ENCODE data around the gene IGIP.
"Not testable (repeated sequence)": the region's sequence is repeated elsewhere in the genome, so short reads cannot be mapped to it uniquely, and the experiment has no call there.

The IGIP gene

DNA sequence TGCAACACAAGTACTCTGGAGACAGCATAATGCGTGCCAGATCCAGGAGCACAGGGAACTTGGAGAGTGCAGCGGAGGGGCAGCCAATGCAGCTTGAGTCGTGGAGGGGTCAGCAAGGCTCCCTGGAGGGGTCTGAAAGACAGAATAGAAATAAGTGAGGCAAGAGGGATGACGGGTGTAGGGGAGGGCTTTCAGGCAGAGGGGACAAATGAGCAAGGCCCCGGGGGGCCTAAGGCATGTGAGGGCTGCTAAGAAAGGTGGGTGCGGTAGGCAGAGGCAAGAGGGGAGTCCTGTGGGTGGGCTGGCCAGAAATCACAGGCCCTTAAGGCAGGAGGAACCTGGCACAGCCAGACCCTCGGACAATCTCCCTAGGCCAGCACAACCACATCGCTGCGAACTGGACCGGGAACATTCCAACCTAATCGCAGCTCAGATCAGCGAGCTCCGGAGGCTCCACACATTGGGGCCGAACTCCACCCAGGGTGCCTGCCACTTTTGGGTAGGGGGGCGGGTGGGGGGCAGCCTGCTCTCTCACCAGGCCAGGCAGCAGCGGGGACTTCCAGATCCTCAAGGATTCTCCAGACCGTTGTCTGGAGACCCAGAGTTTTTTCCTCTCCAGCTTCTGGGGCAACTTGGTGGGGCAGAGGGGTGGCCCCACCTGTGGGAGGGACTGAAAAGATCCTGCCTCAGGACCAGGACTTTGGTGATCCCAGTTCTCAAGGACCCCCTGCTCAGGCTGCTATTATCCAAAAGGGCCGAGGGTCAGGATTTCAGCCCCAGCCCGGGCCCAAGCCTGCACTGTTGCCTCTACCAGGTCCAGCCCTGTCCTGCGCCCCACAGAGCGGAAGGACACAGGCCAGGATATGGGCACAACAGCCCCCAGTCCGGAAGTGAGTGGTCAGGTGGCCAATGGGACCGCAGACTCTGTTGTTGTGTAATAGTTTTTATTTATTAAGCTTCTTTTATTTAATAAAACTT is 26.6 kb downstream of the IGIP start:
- no peak for DNase-seq
- no peaks in the 10 kb centered on the region for H3K9me3 Mint-ChIP-seq
- H3K27ac Mint-ChIP-seq: no peak overlapping the region
- peaks cover 27% of the 10 kb centered on the region for H3K27me3 Mint-ChIP-seq
- no peaks in the 10 kb centered on the region for H3K36me3 Mint-ChIP-seq
- H3K4me1 Mint-ChIP-seq: peaks cover 12% of the 10 kb centered on the region
- CTCF ChIA-PET: interaction anchor here (1.3 to 9.2 kb wide), 3 partner anchors 9 to 79 kb away, joined by 3 to 112 read pairs (median 27); no protein-coding TSS in a partner anchor
- no peak overlapping the region for H3K4me3 Mint-ChIP-seq

DNA sequence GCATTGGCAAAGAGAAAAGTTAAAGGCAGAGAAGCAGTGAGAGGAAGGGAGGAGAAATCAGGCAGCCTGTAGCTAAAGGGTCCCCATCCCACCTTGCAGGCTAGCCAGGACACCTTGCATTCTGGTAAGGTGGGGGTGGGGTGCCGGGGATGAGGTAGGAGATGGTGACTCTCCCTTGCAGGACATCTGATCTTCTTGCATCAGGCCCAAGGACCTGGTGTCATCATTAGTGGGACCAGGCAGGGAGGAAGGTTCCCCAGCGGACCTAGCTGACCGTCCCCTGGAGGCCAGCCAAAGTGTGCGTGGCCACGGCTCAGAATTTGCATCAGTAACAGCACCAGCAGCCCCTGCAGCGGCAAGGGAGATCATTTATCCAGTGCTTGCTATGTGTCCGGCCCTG is 27.5 kb downstream of the IGIP start:
- Mint-ChIP-seq H3K36me3 (no peaks in the 10 kb centered on the region), H3K4me1 (peaks cover 14% of the 10 kb centered on the region), H3K27ac (no peak overlapping the region), H3K4me3 (no peak overlapping the region), H3K27me3 (peaks cover 18% of the 10 kb centered on the region), H3K9me3 (no peaks in the 10 kb centered on the region)
- CTCF ChIA-PET: interaction anchor here (1.0 to 9.2 kb wide), 4 partner anchors 10 to 388 kb away, joined by 3 to 112 read pairs (median 15); no protein-coding TSS in a partner anchor
- no peak for DNase-seq

DNA sequence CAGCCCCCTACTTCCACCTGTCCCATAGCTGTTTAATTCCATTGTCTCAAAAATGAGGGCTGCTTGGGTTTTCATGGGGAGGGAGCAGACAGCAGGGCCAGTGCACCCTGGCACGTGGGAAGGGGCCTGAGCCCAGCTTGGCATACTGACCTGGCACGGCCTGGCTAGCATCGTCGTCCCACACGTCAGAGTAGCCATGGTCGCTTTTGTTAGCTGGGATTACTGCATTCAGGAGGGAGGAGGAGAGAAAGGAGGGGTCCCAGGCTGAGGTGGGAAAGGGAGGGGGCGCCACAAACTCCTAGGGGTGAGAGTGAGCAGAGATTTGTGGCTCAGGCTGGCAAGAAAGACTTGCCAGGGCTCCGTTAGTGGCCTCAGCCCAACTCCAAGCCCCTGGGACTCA is 28.2 kb downstream of the IGIP start:
- H3K36me3 Mint-ChIP-seq: no peaks in the 10 kb centered on the region
- peaks cover 14% of the 10 kb centered on the region for H3K4me1 Mint-ChIP-seq
- no peak overlapping the region for H3K27ac Mint-ChIP-seq
- no peak for DNase-seq
- no peak overlapping the region for H3K4me3 Mint-ChIP-seq
- no peaks in the 10 kb centered on the region for H3K9me3 Mint-ChIP-seq
- CTCF ChIA-PET: interaction anchor here (1.0 to 9.2 kb wide), 5 partner anchors 8 to 388 kb away, joined by 3 to 112 read pairs (median 11); no protein-coding TSS in a partner anchor
- peaks cover 14% of the 10 kb centered on the region for H3K27me3 Mint-ChIP-seq

DNA sequence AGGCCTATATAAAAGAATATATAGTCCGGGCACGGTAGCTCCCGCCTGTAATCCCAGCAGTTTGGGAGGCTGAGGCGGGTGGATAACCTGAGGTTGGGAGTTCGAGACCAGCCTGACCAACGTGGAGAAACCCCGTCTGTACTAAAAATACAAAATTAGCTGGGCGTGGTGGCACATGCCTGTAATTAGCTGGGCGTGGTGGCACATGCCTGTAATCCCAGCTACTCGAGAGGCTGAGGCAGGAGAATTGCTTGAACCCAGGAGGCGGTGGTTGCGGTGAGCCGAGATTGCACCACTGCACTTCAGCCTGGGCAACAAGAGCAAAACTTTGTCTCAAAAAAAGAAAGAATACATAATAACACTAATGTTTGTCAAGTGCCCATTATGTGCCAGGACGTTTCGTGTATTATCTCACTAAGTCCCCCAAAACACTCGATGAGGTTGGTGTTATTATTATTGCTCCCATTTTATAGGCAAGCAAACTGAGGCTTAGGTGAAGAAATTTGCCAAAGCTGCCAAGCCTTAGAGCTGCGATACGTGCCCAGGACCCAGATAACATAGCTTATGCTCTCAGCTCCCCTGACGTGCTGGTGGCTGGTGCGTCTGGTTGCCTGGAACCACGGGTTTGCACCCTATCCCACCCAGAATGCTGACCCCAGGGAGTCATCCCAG is 29.1 kb downstream of the IGIP start:
- not testable (repeated sequence) for H3K27ac Mint-ChIP-seq, DNase-seq, H3K27me3 Mint-ChIP-seq, H3K9me3 Mint-ChIP-seq, H3K36me3 Mint-ChIP-seq, H3K4me3 Mint-ChIP-seq
- H3K4me1 Mint-ChIP-seq: peaks cover 14% of the 10 kb centered on the region
- CTCF ChIA-PET: interaction anchor here (0.9 to 9.2 kb wide), 9 partner anchors 9 to 368 kb away, joined by 3 to 112 read pairs (median 4); no protein-coding TSS in a partner anchor

DNA sequence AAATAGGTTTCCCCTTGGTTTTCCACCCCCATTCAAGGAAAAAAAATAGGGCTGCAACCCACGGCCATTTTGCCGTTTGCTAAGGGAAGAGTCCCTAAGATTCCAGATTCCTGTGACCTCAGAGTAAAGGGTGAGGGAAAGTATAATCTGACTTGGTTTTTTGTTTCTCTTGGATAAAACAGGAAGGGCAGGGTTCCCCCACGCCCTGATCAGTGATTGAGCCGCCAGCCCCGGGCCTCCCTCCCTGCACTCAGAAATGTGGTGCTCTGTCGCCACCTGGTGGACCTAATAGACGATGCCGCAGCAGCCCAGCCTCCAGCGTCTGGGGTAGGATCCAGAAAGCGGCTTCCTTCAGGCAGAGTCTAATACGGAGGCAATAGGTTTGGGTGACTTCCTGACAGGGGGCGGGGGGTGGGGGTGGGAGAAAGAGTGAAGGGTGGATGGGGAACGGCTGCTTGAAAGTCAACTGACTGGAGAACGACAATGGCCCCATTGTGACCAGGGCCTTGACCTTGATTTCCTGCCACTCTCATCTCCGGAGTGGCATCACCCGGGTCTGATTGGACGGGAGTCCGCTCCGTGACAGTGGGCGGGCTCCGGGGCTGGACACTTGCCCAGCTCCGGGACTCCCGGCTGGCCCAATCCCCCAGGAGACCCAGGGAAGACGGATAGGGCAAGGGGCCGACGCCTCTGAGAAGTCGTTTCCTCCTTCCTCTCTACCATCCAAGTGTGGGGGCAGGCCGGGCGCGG is 31.5 kb downstream of the IGIP start:
- Mint-ChIP-seq H3K27me3 (peaks cover 7% of the 10 kb centered on the region), H3K4me3 (no peak overlapping the region), H3K9me3 (no peaks in the 10 kb centered on the region), H3K36me3 (no peaks in the 10 kb centered on the region), H3K27ac (no peak overlapping the region), H3K4me1 (peaks cover 10% of the 10 kb centered on the region)
- peak; percentile 90 for DNase-seq
- CTCF ChIA-PET: interaction anchor here (0.8 to 9.2 kb wide), 4 partner anchors 11 to 188 kb away, joined by 3 to 112 read pairs (median 8); no protein-coding TSS in a partner anchor

DNA sequence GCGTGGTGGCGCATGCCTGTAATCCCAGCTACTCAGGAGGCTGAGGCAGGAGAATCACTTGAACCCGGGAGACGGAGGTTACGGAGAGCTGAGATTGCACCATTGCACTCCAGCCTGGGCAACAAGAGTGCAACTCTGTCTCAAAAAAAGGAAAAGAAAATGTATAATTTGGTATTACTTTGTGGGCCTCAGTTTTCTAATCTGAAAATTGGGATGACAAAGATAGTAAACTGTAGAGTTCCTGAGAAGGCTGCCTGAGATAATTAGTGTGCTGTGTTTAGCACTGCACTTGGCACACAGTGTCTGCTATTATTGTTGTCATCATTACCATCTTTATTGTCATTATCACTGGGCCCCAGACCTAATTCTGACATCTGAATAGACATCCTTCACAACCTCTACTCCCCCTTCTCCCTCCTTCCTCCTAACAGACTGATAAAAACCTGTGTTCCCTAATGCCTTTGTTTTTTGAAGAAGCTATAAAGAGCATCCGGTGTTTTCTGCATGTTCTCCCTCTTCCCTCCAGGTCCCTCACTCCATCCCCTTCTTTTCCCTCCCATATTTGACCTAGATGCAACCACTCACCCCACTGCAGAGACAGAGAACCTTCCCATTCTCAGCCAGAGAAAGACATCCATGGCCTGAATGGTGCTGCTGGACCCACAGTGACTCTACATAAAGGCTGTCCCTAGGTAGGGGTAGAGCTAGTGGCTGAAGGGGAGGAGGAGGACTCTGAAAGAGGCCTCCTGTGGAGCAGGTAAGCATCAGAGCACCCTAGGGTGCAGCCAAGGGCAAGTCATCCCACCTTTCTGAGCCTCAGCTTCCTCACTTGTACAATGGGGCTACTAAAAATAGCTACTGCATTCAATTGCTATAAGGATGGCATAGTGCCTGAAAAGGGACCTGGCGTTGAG is 33.5 kb downstream of the IGIP start:
- Mint-ChIP-seq H3K4me1 (peaks cover 10% of the 10 kb centered on the region), H3K9me3 (no peaks in the 10 kb centered on the region), H3K27ac (no peak overlapping the region), H3K27me3 (peaks cover 10% of the 10 kb centered on the region), H3K36me3 (no peaks in the 10 kb centered on the region), H3K4me3 (no peak overlapping the region)
- CTCF ChIA-PET: interaction anchor here (0.8 to 9.2 kb wide), 8 partner anchors 13 to 372 kb away, joined by 3 to 112 read pairs (median 5); no protein-coding TSS in a partner anchor
- no peak for DNase-seq

DNA sequence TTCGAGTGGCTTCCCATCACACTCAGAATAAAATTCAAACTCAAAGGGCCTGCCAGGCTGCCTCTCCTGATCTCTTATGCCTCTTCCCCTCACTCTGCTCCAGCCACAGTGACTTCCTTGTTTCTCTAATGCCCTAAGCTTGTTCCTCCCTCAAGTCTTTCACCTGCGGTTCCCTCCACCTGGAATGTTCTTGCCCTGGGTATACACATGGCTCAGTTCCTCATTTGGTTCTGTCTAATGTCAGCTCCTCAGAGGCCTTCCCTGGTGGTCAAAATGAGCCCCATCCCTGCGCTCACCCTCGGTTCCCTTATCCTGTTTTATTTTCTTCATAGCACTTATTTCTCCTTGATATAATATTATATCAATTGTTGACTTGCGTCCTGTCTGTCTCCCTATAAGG is 36.5 kb downstream of the IGIP start:
- Mint-ChIP-seq H3K27ac (no peak overlapping the region), H3K4me1 (peaks cover 2% of the 10 kb centered on the region), H3K4me3 (no peak overlapping the region), H3K36me3 (no peaks in the 10 kb centered on the region), H3K27me3 (peaks cover 15% of the 10 kb centered on the region), H3K9me3 (no peaks in the 10 kb centered on the region)
- DNase-seq: no peak
- CTCF ChIA-PET: interaction anchor here (0.5 to 1.4 kb wide), 3 partner anchors 18 to 226 kb away, joined by 3 to 4 read pairs (median 4); no protein-coding TSS in a partner anchor

DNA sequence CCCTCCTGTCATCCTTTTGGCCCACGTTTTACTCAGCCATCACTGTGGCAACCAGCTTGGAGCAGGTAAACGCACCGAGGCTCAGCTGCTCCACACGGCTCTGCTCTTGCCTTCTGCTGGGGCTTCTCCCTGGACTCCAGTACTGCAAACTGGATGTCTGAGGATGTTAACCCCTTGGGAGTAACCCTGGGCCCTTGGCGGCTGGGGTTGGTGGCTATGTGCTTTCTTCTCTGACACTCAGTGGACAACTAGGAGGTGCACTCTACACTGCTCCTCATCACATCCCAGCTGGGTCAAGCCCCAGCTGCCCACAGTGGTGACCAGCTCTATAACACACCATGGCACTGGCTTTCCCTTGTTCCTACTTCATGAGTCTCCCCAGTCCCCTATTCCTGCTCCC is 37.0 kb downstream of the IGIP start:
- Mint-ChIP-seq H3K4me3 (no peak overlapping the region), H3K4me1 (no peaks in the 10 kb centered on the region), H3K36me3 (no peaks in the 10 kb centered on the region), H3K27me3 (peaks cover 15% of the 10 kb centered on the region), H3K9me3 (no peaks in the 10 kb centered on the region), H3K27ac (no peak overlapping the region)
- CTCF ChIA-PET: interaction anchor here (1.4 kb wide), 1 partner anchor 19 kb away, joined by 4 read pairs; no protein-coding TSS in a partner anchor
- DNase-seq: no peak

DNA sequence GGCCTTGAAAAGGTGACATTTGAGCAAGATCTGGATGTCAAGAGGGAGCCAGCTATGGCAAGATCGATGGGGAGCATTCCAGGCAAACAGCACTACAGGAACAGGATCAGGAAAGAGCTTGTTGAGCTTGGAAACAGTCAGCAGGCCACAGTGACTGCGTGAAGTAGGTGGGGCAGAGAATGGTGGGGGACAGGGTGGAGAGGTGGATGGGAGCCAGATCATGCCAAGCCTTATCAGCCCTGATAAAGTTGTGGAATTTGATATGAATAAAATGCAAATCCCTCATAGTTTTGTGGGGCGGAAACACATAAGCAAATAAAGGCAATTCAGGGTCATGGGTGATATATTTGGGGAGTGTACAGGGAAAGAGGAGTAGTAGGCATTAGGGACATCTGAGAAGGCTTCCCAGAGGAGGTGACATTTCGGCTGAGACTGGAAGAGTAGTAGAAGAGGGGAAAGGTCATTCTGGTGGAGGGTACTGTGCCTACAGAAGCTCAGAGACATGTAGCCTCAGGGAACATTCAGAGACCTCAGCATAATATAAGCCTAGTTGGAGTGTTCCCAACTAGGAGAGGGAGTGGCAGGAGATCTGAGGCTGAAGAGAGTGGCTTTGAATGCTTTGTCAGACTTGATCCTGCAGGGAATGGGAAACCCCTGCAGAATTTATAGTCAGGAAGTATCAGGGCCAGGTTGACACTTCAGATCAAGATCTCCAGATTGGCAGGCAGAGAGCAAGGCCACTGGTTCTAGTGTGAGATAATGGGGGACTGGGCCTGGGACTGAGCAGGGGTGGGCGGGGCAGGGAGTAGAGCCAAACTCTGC is 39.6 kb downstream of the IGIP start:
- no peaks in the 10 kb centered on the region for H3K4me1 Mint-ChIP-seq
- no peak for DNase-seq
- H3K27me3 Mint-ChIP-seq: peaks cover 15% of the 10 kb centered on the region
- no peak overlapping the region for H3K27ac Mint-ChIP-seq
- H3K36me3 Mint-ChIP-seq: no peaks in the 10 kb centered on the region
- H3K9me3 Mint-ChIP-seq: no peaks in the 10 kb centered on the region
- no peak overlapping the region for H3K4me3 Mint-ChIP-seq
- CTCF ChIA-PET: no interaction called here

DNA sequence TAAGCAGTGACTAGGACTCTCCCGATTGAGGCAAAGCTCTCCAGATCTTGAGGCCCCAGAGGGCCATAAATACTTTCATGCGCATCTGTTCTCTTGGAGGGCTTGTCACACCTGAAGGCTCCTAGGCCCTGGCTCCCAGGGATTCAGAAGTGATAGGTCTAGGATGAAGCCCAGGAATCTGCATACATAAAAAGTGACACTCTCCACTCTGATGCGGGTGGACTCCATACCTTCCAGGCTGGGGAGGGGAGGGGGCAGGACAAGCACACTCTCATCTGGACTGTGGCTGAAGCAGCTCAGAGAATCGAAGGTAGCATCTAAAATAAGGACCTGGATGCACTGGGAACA is 40.2 kb downstream of the IGIP start:
- no peaks in the 10 kb centered on the region for H3K9me3 Mint-ChIP-seq
- CTCF ChIA-PET: no interaction called here
- H3K36me3 Mint-ChIP-seq: no peaks in the 10 kb centered on the region
- H3K4me1 Mint-ChIP-seq: no peaks in the 10 kb centered on the region
- no peak overlapping the region for H3K4me3 Mint-ChIP-seq
- no peak overlapping the region for H3K27ac Mint-ChIP-seq
- H3K27me3 Mint-ChIP-seq: peaks cover 15% of the 10 kb centered on the region
- no peak for DNase-seq

DNA sequence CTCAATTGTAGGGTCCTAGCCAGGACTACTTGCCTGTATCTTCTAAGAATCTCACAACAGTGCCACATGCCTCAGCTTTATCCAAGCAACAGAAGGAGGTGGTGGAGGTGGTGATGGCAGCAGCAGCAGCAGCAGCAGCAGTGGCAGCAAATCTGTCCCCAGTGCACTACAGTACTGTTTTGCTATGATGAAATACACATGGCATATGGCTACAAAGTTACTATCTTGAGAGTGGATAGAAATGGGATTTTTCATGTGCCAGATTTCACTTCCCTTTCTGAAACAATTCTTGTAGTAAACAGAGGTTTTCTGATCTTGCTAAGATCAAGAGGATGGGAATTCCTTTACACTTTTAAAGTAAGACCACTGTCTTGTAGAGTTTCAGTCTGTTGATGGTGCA is 41.2 kb downstream of the IGIP start:
- no peak overlapping the region for H3K27ac Mint-ChIP-seq
- H3K36me3 Mint-ChIP-seq: no peaks in the 10 kb centered on the region
- H3K4me3 Mint-ChIP-seq: no peak overlapping the region
- CTCF ChIA-PET: no interaction called here
- no peaks in the 10 kb centered on the region for H3K9me3 Mint-ChIP-seq
- H3K4me1 Mint-ChIP-seq: no peaks in the 10 kb centered on the region
- H3K27me3 Mint-ChIP-seq: peaks cover 15% of the 10 kb centered on the region
- no peak for DNase-seq

DNA sequence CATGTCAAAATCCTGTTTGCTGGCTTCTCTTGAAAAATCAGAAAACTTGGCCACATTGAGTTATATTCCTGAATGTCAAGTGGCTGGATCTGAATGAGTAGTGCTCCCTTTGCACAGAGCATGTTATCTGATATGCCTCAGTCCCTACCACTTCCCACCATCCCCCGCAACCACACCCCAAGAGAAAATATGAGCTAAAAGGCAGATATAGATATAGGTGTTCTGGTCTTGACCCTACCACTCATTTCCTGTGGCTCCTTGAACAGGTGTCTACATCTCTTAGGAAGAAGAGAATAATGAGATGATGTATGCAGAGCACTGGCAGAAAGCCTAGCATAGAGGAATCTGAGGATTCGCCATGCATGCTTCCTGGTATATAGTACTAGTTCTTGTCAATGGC is 42.6 kb downstream of the IGIP start:
- no peak overlapping the region for H3K27ac Mint-ChIP-seq
- no peaks in the 10 kb centered on the region for H3K9me3 Mint-ChIP-seq
- no peaks in the 10 kb centered on the region for H3K36me3 Mint-ChIP-seq
- CTCF ChIA-PET: no interaction called here
- H3K4me1 Mint-ChIP-seq: no peaks in the 10 kb centered on the region
- no peak overlapping the region for H3K4me3 Mint-ChIP-seq
- peaks cover 14% of the 10 kb centered on the region for H3K27me3 Mint-ChIP-seq
- DNase-seq: no peak

Data from activated naive CD4-positive, alpha-beta T cell treated with anti-CD3 and anti-CD28 coated beads, Interleukin-2, amount 10 ng/mL, durations not matched to agents 7 days and 5 days (primary cell).